Measurements from ENCODE around the gene OGFOD1.

- TF ChIP-seq, protein P1, sequence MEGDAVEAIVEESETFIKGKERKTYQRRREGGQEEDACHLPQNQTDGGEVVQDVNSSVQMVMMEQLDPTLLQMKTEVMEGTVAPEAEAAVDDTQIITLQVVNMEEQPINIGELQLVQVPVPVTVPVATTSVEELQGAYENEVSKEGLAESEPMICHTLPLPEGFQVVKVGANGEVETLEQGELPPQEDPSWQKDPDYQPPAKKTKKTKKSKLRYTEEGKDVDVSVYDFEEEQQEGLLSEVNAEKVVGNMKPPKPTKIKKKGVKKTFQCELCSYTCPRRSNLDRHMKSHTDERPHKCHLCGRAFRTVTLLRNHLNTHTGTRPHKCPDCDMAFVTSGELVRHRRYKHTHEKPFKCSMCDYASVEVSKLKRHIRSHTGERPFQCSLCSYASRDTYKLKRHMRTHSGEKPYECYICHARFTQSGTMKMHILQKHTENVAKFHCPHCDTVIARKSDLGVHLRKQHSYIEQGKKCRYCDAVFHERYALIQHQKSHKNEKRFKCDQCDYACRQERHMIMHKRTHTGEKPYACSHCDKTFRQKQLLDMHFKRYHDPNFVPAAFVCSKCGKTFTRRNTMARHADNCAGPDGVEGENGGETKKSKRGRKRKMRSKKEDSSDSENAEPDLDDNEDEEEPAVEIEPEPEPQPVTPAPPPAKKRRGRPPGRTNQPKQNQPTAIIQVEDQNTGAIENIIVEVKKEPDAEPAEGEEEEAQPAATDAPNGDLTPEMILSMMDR (conservative IDR thresholded peaks at IDR 0.05 in 1 of 2, IDR thresholded peaks at IDR 0.05 in 1 of 2; ENCODE audit: low read depth in 1 of 2, low read length in 2 of 2) = no peak
- no peak for TF ChIP-seq EZH2 (IDR thresholded peaks at IDR 0.05; ENCODE audit: low read length, missing control alignments)
These were observed 42.8 kb upstream of the OGFOD1 start for GRCh38 chr16:56408379-56409098.

Measured in fibroblast of lung (primary cell).